Keratinocyte (primary cell): ENCODE data around the gene SEMA4D. TPM values are rescaled to one million over a fixed set of nuclear protein-coding genes. Genes with fewer than 3 reads are reported as not detected.

Experiments used
- DNase-seq: peaks from one replicate; pipeline ENCODE4 v3.0.0-alpha.2; 2011; ENCODE audit warnings: low read depth, missing footprints, low spot score
- FAIRE-seq: peaks from 2 replicates; lab custom pipeline; 2011; peaks lifted over from hg19 to GRCh38; lab: Jason Lieb, UNC
- H2AFZ ChIP-seq: 2 replicates; pipeline ENCODE4 v1.6.0; 2012; ENCODE audit warnings: low read length, control low read depth, inconsistent platforms; ENCODE audit not compliant: control insufficient read depth
- H3K27ac ChIP-seq: 2 replicates; pipeline ENCODE4 v1.5.1; 2011; ENCODE audit warnings: low read length; ENCODE audit not compliant: control insufficient read depth, insufficient read depth
- H3K27me3 ChIP-seq: 3 replicates; pipeline ENCODE4 v1.6.0; 2011; ENCODE audit warnings: low read length; ENCODE audit not compliant: control insufficient read depth, insufficient read depth; ENCODE audit errors: extremely low read depth
- H3K36me3 ChIP-seq, 2 experiments: 2 replicates in 1 of 2; 3 replicates in 1 of 2; pipeline ENCODE4 v1.5.1; 2011; ENCODE audit warnings: low read length in 2 of 2, mild to moderate bottlenecking in 1 of 2; ENCODE audit not compliant: control insufficient read depth in 2 of 2, insufficient read depth in 2 of 2; ENCODE audit errors: extremely low read depth in 1 of 2
- H3K4me1 ChIP-seq: 3 replicates; pipeline ENCODE4 v1.5.1; 2011; ENCODE audit warnings: low read length; ENCODE audit not compliant: control insufficient read depth, insufficient read depth; ENCODE audit errors: extremely low read depth
- H3K4me2 ChIP-seq: 3 replicates; pipeline ENCODE4 v1.6.0; 2011; ENCODE audit warnings: low read depth, low read length; ENCODE audit not compliant: control insufficient read depth, insufficient read depth; ENCODE audit errors: extremely low read depth
- H3K4me3 ChIP-seq, 3 experiments: fragments of 200-600 bp in 1 of 3; sonication (generic) in 1 of 3; 2 replicates in 2 of 3; 3 replicates in 1 of 3; pipeline ENCODE4 v1.5.1; 2011 to 2016; ENCODE audit warnings: low read length in 3 of 3, mild to moderate bottlenecking in 3 of 3, control low read depth in 2 of 3, inconsistent platforms in 1 of 3, low read depth in 1 of 3, mixed read lengths in 1 of 3, mixed run types in 1 of 3, moderate library complexity in 1 of 3; ENCODE audit not compliant: control insufficient read depth in 2 of 3, insufficient read depth in 2 of 3; ENCODE audit errors: extremely low read depth in 1 of 3
- H3K79me2 ChIP-seq: 2 replicates; pipeline ENCODE4 v1.6.0; 2012; ENCODE audit warnings: low read length; ENCODE audit not compliant: control insufficient read depth, insufficient read depth
- H3K9ac ChIP-seq: 3 replicates; pipeline ENCODE4 v1.6.0; 2011; ENCODE audit warnings: low read length; ENCODE audit not compliant: control insufficient read depth, insufficient read depth; ENCODE audit errors: extremely low read depth
- H3K9me1 ChIP-seq: 3 replicates; pipeline ENCODE4 v1.6.0; 2011; ENCODE audit warnings: low read length; ENCODE audit not compliant: control insufficient read depth, insufficient read depth; ENCODE audit errors: extremely low read depth
- H3K9me3 ChIP-seq: 2 replicates; pipeline ENCODE4 v1.5.1; 2012; ENCODE audit warnings: low read depth, low read length; ENCODE audit not compliant: control insufficient read depth
- H4K20me1 ChIP-seq: 3 replicates; pipeline ENCODE4 v1.6.0; 2011; ENCODE audit warnings: low read length; ENCODE audit not compliant: control insufficient read depth, insufficient read depth; ENCODE audit errors: extremely low read depth
- CTCF ChIP-seq, 3 experiments: IDR thresholded peaks in 1 of 3; conservative IDR thresholded peaks in 1 of 3; optimal IDR thresholded peaks in 1 of 3; 2 replicates in 2 of 3; 3 replicates in 1 of 3; pipeline versions ENCODE3 to v1.5.1; 2011; ENCODE audit warnings: low read length in 3 of 3, mild to moderate bottlenecking in 3 of 3, moderate library complexity in 2 of 3, control low read depth in 1 of 3, inconsistent platforms in 1 of 3; ENCODE audit not compliant: insufficient read depth in 2 of 3; ENCODE audit errors: extremely low read depth in 1 of 3
- EZH2 ChIP-seq: IDR thresholded peaks from one replicate; pipeline ENCODE4 v1.6.1; 2012; ENCODE audit warnings: inconsistent platforms, mild to moderate bottlenecking, low read length, moderate library complexity
- dilution Hi-C: fragments of 300-500 bp; cut with MboI; formaldehyde crosslinking; loops from one replicate; pipeline ENCODE4 v1.7.0; 2020; ENCODE audit warnings: low sequenced_read_pairs; ENCODE audit not compliant: extremely low pct_ligation_motif_present
- polyA plus RNA-seq, 5 experiments: library from polyadenylated mRNA; depleted of rRNA in 3 of 5; stranded (reverse) in 3 of 5; stranded (forward) in 1 of 5; unstranded in 1 of 5; fragments of >200 nt; gene quantifications; 1 replicate in 1 of 5; 2 replicates in 3 of 5; 3 replicates in 1 of 5; pipeline versions ENCODE4 v1.2.1 to v1.2.3, GENCODE V29; 2011 to 2012; ENCODE audit warnings: missing spikeins in 2 of 5, low read depth in 1 of 5, low replicate concordance in 1 of 5

SEMA4D gene
- polyA plus RNA-seq, 1 donor (not counting 4 experiments of a cell fraction or from before 2014, with no cell fraction given), result 0.43 TPM

DNA sequence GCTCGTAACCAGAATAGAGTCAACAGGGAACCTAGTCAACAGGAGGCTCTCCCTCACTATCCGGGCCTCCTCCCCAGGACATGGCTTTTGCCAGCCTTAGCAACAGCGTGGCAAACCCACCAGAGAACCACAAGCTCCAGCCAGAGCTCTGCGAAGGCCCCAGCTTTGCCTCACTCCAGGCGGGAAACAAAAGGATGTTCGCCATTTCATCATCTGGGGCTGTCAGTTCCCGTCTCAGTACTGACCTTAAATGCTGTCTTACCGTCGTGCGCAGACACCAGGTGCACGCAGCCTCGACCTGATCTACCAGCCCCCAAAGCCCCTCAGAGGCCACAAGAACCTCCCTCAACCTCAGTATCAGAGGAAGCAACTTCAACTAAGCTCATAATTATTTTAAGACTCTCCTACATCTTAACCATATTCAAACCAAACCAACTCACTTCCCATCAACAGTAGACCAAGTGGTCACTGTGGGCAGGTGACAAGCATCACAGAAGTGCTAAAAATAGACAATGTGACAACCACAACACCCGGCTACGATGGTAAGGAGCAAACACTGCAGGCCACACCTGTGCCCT is 71.4 kb downstream of the SEMA4D start:
- TF ChIP-seq CTCF (optimal IDR thresholded peaks at IDR 0.05 in 1 of 3, IDR thresholded peaks at IDR 0.05 in 1 of 3, conservative IDR thresholded peaks at IDR 0.05 in 1 of 3; ENCODE audit: extremely low read depth in 1 of 3, insufficient read depth in 2 of 3, low read length in 3 of 3), result no peak
- no peak for TF ChIP-seq EZH2
- Histone ChIP-seq H3K4me3 (no peak overlapping the region), H3K36me3 (no peaks in the 10 kb centered on the region), H2AFZ (no peak overlapping the region), H4K20me1 (no peaks in the 10 kb centered on the region), H3K4me1 (no peaks in the 10 kb centered on the region), H3K27ac (no peak overlapping the region), H3K9ac (no peak overlapping the region), H3K27me3 (no peaks in the 10 kb centered on the region), H3K9me3 (no peaks in the 10 kb centered on the region), H3K79me2 (no peaks in the 10 kb centered on the region), H3K9me1 (no peaks in the 10 kb centered on the region), H3K4me2 (no peak overlapping the region)
- DNase-seq (no peak), FAIRE-seq (no peak)
- dilution Hi-C loops, result no loop called here

DNA sequence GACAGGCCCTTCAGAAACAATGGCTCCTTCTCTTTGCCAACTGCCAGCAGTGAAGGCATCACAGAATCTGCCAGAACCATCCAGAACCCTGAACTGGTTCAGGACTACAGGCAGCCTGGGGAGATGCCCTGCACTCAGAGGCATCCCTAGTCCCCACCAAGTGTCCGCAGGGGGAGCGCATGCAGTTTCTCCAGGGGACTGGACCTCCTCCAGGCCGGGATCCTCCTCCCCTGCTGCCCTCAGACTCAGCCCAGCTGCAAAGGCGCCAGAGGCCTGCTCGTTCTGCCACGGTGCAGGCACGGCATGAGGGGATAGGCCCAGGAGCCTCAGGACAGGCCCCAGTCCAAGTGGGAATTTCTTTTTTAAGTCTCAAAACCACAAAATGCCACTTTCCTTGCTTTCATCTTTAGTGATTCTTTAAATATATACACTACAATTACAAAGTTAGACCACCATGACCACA is 72.0 kb downstream of the SEMA4D start:
- Histone ChIP-seq H3K9ac (no peak overlapping the region), H3K4me2 (no peak overlapping the region), H2AFZ (no peak overlapping the region), H3K4me1 (no peaks in the 10 kb centered on the region), H3K27me3 (no peaks in the 10 kb centered on the region), H3K9me1 (no peaks in the 10 kb centered on the region), H3K36me3 (no peaks in the 10 kb centered on the region), H4K20me1 (no peaks in the 10 kb centered on the region), H3K4me3 (no peak overlapping the region), H3K79me2 (no peaks in the 10 kb centered on the region), H3K27ac (no peak overlapping the region), H3K9me3 (no peaks in the 10 kb centered on the region)
- TF ChIP-seq EZH2 (no peak), CTCF (optimal IDR thresholded peaks at IDR 0.05 in 1 of 3, IDR thresholded peaks at IDR 0.05 in 1 of 3, conservative IDR thresholded peaks at IDR 0.05 in 1 of 3; ENCODE audit: extremely low read depth in 1 of 3, insufficient read depth in 2 of 3, low read length in 3 of 3) (no peak)
- DNase-seq (no peak), FAIRE-seq (no peak)
- dilution Hi-C loops, result no loop called here
